ENCODE results near the gene CAMK2G. TPM values are rescaled to one million over a fixed set of nuclear protein-coding genes. Genes with fewer than 3 reads are reported as not detected.

The CAMK2G gene
- total and polyA plus RNA-seq, 2 experiments from 2014 or later: 30.6 to 34.1 TPM

- peaks cover 10% of the 10 kb centered on the region; the same call in 1 of the 2 replicates for H3K4me1 ChIP-seq (ENCODE audit: insufficient read depth)
- no peaks in the 10 kb centered on the region for H3K27me3 ChIP-seq (ENCODE audit: insufficient read depth)
- no peak overlapping the region for H3K4me3 Mint-ChIP-seq
- no peaks in the 10 kb centered on the region for H3K9me3 Mint-ChIP-seq
- TF ChIP-seq NANOG (IDR thresholded peaks at IDR 0.05; ENCODE audit: borderline replicate concordance): no peak
- no peak for TF ChIP-seq EZH2 (IDR thresholded peaks at IDR 0.05; ENCODE audit: low read depth, unreplicated experiment)
- no peak for TF ChIP-seq ZNF114 (CRISPR knock-in tag; IDR thresholded peaks at IDR 0.05)
- no peak for TF ChIP-seq POLR2AphosphoS5 (IDR thresholded peaks at IDR 0.05; ENCODE audit: low read depth)
- no peak for TF ChIP-seq ETS1 (IDR thresholded peaks at IDR 0.05)
- TF ChIP-seq REST (IDR thresholded peaks at IDR 0.05; ENCODE audit: unreplicated experiment): no peak
- TF ChIP-seq CREB1 (CRISPR knock-in tag; IDR thresholded peaks at IDR 0.05; ENCODE audit: low read depth): no peak
- TF ChIP-seq JUNB (IDR thresholded peaks at IDR 0.05; ENCODE audit: unreplicated experiment): no peak
- TF ChIP-seq ZNF331 (CRISPR knock-in tag; IDR thresholded peaks at IDR 0.05; ENCODE audit: low read depth): no peak
- TF ChIP-seq EZH2phosphoT487 (IDR thresholded peaks at IDR 0.05; ENCODE audit: unreplicated experiment): no peak
- no peak for TF ChIP-seq ZNF462 (CRISPR knock-in tag; IDR thresholded peaks at IDR 0.05)
- TF ChIP-seq STAT1 (IDR thresholded peaks at IDR 0.05; ENCODE audit: unreplicated experiment): no peak
- no peak for TF ChIP-seq CTCF (conservative IDR thresholded peaks at IDR 0.05; ENCODE audit: low read depth in 2 of 2)
- no peak overlapping the region for H3K4me2 ChIP-seq
- H4K20me1 ChIP-seq (replicated peaks; ENCODE audit: insufficient read depth): peaks cover 27% of the 10 kb centered on the region
- peaks cover 38% of the 10 kb centered on the region for H3K79me2 ChIP-seq (replicated peaks; ENCODE audit: insufficient read depth)
- no peaks in the 10 kb centered on the region for H3K27me3 Mint-ChIP-seq (ENCODE audit: insufficient read depth, low read depth, poor library complexity)
- H3K36me3 Mint-ChIP-seq (ENCODE audit: low read depth): peaks cover 34% of the 10 kb centered on the region
- ATAC-seq (no peak), DNase-seq (ENCODE audit: low spot score) (no peak)
- no peak overlapping the region for H3K27ac ChIP-seq (ENCODE audit: low read depth)
- peaks cover 29% of the 10 kb centered on the region for H3K4me1 Mint-ChIP-seq
- no peak overlapping the region for H2AFZ ChIP-seq
- no peaks in the 10 kb centered on the region for H3K9me2 ChIP-seq (ENCODE audit: insufficient read depth)
- H3K27ac Mint-ChIP-seq: no peak overlapping the region
- no peaks in the 10 kb centered on the region; the same call in 1 of the 2 replicates for H3F3A ChIP-seq (replicated peaks; ENCODE audit: low read depth)
- H3K36me3 ChIP-seq (ENCODE audit: insufficient read depth): no peaks in the 10 kb centered on the region; the same call in 1 of the 2 replicates
- no peak overlapping the region for H3K4me3 ChIP-seq
These were observed 14.4 kb downstream of the CAMK2G start for GRCh38 chr10:73859784-73860491.

Measured in GM23338 (cell line).